ENCODE data around the gene KCNMA1.

DNA sequence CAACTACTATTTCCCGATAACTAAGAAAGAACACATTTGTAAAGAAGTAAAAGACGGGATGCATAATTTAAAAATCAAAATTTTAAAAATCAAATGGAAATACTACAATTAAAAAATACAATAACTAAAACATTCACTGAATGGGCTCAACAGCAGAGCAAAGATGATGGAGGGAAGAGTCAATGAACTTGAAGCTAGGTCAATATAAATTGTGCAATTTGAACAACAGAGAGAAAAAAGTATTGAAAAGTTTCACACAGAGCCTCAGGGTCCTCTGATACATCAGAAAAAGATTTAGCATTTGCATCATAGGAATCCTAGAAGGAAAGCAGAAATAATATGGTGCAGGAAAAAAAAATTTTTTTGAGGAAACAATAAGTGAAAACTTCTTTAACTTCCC, 581.0 kb downstream of the KCNMA1 start:
- TF ChIP-seq POLR2AphosphoS5 (IDR thresholded peaks at IDR 0.05) (no peak), POLR2A (IDR thresholded peaks at IDR 0.05) (no peak), EP300 (IDR thresholded peaks at IDR 0.05) (no peak)
- TF ChIP-seq, protein P1, sequence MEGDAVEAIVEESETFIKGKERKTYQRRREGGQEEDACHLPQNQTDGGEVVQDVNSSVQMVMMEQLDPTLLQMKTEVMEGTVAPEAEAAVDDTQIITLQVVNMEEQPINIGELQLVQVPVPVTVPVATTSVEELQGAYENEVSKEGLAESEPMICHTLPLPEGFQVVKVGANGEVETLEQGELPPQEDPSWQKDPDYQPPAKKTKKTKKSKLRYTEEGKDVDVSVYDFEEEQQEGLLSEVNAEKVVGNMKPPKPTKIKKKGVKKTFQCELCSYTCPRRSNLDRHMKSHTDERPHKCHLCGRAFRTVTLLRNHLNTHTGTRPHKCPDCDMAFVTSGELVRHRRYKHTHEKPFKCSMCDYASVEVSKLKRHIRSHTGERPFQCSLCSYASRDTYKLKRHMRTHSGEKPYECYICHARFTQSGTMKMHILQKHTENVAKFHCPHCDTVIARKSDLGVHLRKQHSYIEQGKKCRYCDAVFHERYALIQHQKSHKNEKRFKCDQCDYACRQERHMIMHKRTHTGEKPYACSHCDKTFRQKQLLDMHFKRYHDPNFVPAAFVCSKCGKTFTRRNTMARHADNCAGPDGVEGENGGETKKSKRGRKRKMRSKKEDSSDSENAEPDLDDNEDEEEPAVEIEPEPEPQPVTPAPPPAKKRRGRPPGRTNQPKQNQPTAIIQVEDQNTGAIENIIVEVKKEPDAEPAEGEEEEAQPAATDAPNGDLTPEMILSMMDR (IDR thresholded peaks at IDR 0.05): no peak
